K562 (cell line): ENCODE data around the gene SGPL1. TPM values are rescaled to one million over a fixed set of nuclear protein-coding genes. Genes with fewer than 3 reads are reported as not detected.

Source experiments
- ARNT ChIP-seq, 2 experiments: fragments of 450-650 bp; IDR thresholded peaks; 2 replicates each; pipeline ENCODE4 v1.6.1; 2016; ENCODE audit warnings: mild to moderate bottlenecking in 1 of 2
- HDAC1 ChIP-seq, 2 experiments: fragments of 450-650 bp; IDR thresholded peaks; 2 replicates each; pipeline ENCODE4 v1.6.1; 2016 to 2017; ENCODE audit warnings: inconsistent platforms in 1 of 2, mild to moderate bottlenecking in 1 of 2, moderate library complexity in 1 of 2
- HSF4 ChIP-seq: fragments of 250-450 bp; sonication (Bioruptor Pico); IDR thresholded peaks from 2 replicates; pipeline ENCODE4 v2.1.2; 2022; ENCODE audit warnings: mild to moderate bottlenecking, moderate library complexity, borderline replicate concordance
- KDM1A ChIP-seq, 2 experiments: fragments of 450-650 bp; IDR thresholded peaks; 2 replicates each; pipeline ENCODE4 v1.6.1; 2016; ENCODE audit warnings: mild to moderate bottlenecking in 2 of 2
- NCOA1 ChIP-seq: fragments of 450-650 bp; IDR thresholded peaks from 2 replicates; pipeline ENCODE4 v1.6.1; 2016; ENCODE audit warnings: low read depth
- PRDM10 ChIP-seq: fragments of 450-650 bp; IDR thresholded peaks from 2 replicates; pipeline ENCODE4 v1.6.1; 2018; ENCODE audit not compliant: partially characterized antibody
- RBM25 ChIP-seq: fragments of 200-400 bp; formaldehyde crosslinking; IDR thresholded peaks from 2 replicates; pipeline ENCODE4 v1.6.1; 2018; ENCODE audit warnings: low read length, low read depth, moderate library complexity; ENCODE audit not compliant: severe bottlenecking
- RCOR1 ChIP-seq, 2 experiments: IDR thresholded peaks; 2 replicates each; pipeline ENCODE4 v1.6.1; 2012; ENCODE audit warnings: low read depth in 2 of 2, low read length in 2 of 2, borderline replicate concordance in 1 of 2, improper control_type of control experiment in 1 of 2
- RNF2 ChIP-seq: sonication (generic); IDR thresholded peaks from 2 replicates; pipeline ENCODE4 v1.6.1; 2016
- TEAD4 ChIP-seq, 2 experiments: sonication (generic) in 1 of 2; formaldehyde crosslinking in 1 of 2; IDR thresholded peaks; 2 replicates each; pipeline versions ENCODE4 v1.6.1 to v1.8.0; 2012 to 2022; ENCODE audit warnings: borderline replicate concordance in 1 of 2, inconsistent platforms in 1 of 2, low read length in 1 of 2, mild to moderate bottlenecking in 1 of 2, missing genetic modification reagents in 1 of 2
- TRIM24 ChIP-seq, 2 experiments: fragments of 450-650 bp; IDR thresholded peaks; 2 replicates each; pipeline ENCODE4 v1.6.1; 2016
- polyA plus RNA-seq, 8 experiments: library from polyadenylated mRNA; depleted of rRNA in 4 of 8; stranded (reverse) in 5 of 8; unstranded in 3 of 8; fragments of >200 nt; fragmentation: Nextera tagmentation in 2 of 8; fragmentation: Illumina TruSeq in 1 of 8; extraction: Ambion mirVana in 2 of 8; extraction: Trizol in 1 of 8; gene quantifications; 2 replicates each; pipeline versions ENCODE4 v1.2.1 to v1.2.3, GENCODE V29; 2011 to 2014; ENCODE audit warnings: inconsistent platforms in 1 of 8, missing spikeins in 1 of 8
- total RNA-seq, 7 experiments: library from RNA; depleted of rRNA in 6 of 7; stranded (reverse); fragments of >200 nt in 6 of 7; fragmentation: Illumina TruSeq in 2 of 7; extraction: Trizol in 2 of 7; gene quantifications; 2 replicates each; pipeline versions ENCODE4 v1.2.1 to v1.2.3, GENCODE V29; 2011 to 2021; ENCODE audit warnings: low replicate concordance in 1 of 7
- TF ChIP-seq, protein P1 (sequence below): sonication (generic); formaldehyde crosslinking; IDR thresholded peaks from 2 replicates; pipeline ENCODE4 v1.9.0; 2022; ENCODE audit warnings: mild to moderate bottlenecking, missing genetic modification reagents
- TF ChIP-seq, protein P2 (sequence below): sonication (generic); formaldehyde crosslinking; IDR thresholded peaks from 2 replicates; pipeline ENCODE4 v1.8.0; 2022; ENCODE audit warnings: missing genetic modification reagents, mild to moderate bottlenecking, moderate library complexity, borderline replicate concordance
- TF ChIP-seq, protein P3 (sequence below): fragments of 150-350 bp; conservative IDR thresholded peaks from 2 replicates; pipeline ENCODE4 v1.6.1; 2014; ENCODE audit warnings: low read length

The SGPL1 gene
- total and polyA plus RNA-seq, 9 of the 15 experiments (the other 6 are each of a cell fraction or from before 2014, with no cell fraction given) = 6.0 to 18.0 (median 8.7) TPM

- peak; percentile 63 for TF ChIP-seq PRDM10
- peak in 1 of 2 experiments; percentile 56; a peak in 2 of 4 replicates for TF ChIP-seq HDAC1 (IDR thresholded peaks at IDR 0.05)
- peak in 1 of 2 experiments; percentile 66; a peak in 2 of 4 replicates for TF ChIP-seq RCOR1 (IDR thresholded peaks at IDR 0.05; ENCODE audit: borderline replicate concordance in 1 of 2, low read depth in 2 of 2, low read length in 2 of 2)
- TF ChIP-seq HSF4 (CRISPR knock-in tag) = no peak
- no peak for TF ChIP-seq NCOA1
- TF ChIP-seq ARNT (IDR thresholded peaks at IDR 0.05) = peak in 1 of 2 experiments; percentile 33; a peak in 1 of 4 replicates
- peak; percentile 32 to 51 for TF ChIP-seq KDM1A (IDR thresholded peaks at IDR 0.05)
- TF ChIP-seq, protein P1, sequence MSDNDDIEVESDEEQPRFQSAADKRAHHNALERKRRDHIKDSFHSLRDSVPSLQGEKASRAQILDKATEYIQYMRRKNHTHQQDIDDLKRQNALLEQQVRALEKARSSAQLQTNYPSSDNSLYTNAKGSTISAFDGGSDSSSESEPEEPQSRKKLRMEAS (CRISPR knock-in tag) = peak; percentile 35; the same call in 1 of the 2 replicates
- no peak; a peak in 1 of 4 replicates for TF ChIP-seq TRIM24 (IDR thresholded peaks at IDR 0.05)
- peak; percentile 44; the same call in 1 of the 2 replicates for TF ChIP-seq TEAD4 (IDR thresholded peaks at IDR 0.05; ENCODE audit: low read length)
- no peak; the same call in 1 of the 2 replicates for TF ChIP-seq TEAD4 (CRISPR knock-in tag; IDR thresholded peaks at IDR 0.05; ENCODE audit: borderline replicate concordance)
- TF ChIP-seq, protein P2, sequence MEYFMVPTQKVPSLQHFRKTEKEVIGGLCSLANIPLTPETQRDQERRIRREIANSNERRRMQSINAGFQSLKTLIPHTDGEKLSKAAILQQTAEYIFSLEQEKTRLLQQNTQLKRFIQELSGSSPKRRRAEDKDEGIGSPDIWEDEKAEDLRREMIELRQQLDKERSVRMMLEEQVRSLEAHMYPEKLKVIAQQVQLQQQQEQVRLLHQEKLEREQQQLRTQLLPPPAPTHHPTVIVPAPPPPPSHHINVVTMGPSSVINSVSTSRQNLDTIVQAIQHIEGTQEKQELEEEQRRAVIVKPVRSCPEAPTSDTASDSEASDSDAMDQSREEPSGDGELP (CRISPR knock-in tag) = peak; percentile 82
- TF ChIP-seq RBM25 = no peak
- TF ChIP-seq, protein P3, sequence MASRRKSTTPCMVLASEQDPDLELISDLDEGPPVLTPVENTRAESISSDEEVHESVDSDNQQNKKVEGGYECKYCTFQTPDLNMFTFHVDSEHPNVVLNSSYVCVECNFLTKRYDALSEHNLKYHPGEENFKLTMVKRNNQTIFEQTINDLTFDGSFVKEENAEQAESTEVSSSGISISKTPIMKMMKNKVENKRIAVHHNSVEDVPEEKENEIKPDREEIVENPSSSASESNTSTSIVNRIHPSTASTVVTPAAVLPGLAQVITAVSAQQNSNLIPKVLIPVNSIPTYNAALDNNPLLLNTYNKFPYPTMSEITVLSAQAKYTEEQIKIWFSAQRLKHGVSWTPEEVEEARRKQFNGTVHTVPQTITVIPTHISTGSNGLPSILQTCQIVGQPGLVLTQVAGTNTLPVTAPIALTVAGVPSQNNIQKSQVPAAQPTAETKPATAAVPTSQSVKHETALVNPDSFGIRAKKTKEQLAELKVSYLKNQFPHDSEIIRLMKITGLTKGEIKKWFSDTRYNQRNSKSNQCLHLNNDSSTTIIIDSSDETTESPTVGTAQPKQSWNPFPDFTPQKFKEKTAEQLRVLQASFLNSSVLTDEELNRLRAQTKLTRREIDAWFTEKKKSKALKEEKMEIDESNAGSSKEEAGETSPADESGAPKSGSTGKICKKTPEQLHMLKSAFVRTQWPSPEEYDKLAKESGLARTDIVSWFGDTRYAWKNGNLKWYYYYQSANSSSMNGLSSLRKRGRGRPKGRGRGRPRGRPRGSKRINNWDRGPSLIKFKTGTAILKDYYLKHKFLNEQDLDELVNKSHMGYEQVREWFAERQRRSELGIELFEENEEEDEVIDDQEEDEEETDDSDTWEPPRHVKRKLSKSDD = 0 out of 2 replicates have a peak, but pooled peaks have one; percentile 51
- TF ChIP-seq RNF2 = peak; percentile 37; the same call in 1 of the 2 replicates
Observed at GRCh38 chr10:70816220-70816894, 609 bp downstream of the SGPL1 start (continued).
